SU-DHL-6 (cell line): ENCODE results near the gene SKAP2.

ENCODE experiments used
- EZH2phosphoT487 ChIP-seq: fragments of 200-600 bp; sonication (generic), shearing (Covaris generic); conservative IDR thresholded peaks from 2 replicates; pipeline ENCODE4 v1.6.1; 2018; ENCODE audit warnings: mild to moderate bottlenecking, antibody characterized with exemption, low read length, moderate library complexity, mixed read lengths
- TF ChIP-seq, protein P1 (sequence below): fragments of 200-600 bp; sonication (generic); IDR thresholded peaks from one replicate; pipeline ENCODE4 v1.5.1; 2017; ENCODE audit warnings: antibody characterized with exemption, mild to moderate bottlenecking, low read length, moderate library complexity; ENCODE audit not compliant: insufficient read depth, poor library complexity, severe bottlenecking

DNA sequence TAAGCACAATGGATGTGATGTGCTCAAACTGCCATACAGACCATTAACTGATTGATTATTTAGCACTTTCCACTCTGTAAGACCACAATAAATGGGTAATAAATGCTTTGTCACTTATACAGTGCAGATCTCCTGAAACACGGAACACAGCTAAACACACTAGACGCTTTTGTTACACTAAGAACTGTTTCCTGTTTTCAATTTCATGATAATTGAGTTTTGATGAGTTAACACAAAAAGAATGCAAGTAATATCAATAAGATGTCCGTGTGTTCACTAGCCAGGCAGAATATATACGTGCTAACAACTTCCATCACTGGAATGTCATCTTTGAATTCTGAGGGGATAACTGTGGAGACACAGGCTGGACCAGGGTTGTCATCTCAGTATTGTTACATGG is 178.8 kb downstream of the SKAP2 start:
- TF ChIP-seq, protein P1, sequence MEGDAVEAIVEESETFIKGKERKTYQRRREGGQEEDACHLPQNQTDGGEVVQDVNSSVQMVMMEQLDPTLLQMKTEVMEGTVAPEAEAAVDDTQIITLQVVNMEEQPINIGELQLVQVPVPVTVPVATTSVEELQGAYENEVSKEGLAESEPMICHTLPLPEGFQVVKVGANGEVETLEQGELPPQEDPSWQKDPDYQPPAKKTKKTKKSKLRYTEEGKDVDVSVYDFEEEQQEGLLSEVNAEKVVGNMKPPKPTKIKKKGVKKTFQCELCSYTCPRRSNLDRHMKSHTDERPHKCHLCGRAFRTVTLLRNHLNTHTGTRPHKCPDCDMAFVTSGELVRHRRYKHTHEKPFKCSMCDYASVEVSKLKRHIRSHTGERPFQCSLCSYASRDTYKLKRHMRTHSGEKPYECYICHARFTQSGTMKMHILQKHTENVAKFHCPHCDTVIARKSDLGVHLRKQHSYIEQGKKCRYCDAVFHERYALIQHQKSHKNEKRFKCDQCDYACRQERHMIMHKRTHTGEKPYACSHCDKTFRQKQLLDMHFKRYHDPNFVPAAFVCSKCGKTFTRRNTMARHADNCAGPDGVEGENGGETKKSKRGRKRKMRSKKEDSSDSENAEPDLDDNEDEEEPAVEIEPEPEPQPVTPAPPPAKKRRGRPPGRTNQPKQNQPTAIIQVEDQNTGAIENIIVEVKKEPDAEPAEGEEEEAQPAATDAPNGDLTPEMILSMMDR: no peak
- no peak for TF ChIP-seq EZH2phosphoT487
